OCI-LY1 (cell line): ENCODE data around the gene PPIF.

ENCODE experiments used
- EZH2 ChIP-seq: fragments of 200-600 bp; sonication (generic), shearing (Covaris generic); IDR thresholded peaks from 2 replicates; pipeline ENCODE4 v1.8.0; 2017; ENCODE audit warnings: borderline replicate concordance, mixed run types, mild to moderate bottlenecking, antibody characterized with exemption, low read length, moderate library complexity, mixed read lengths
- TF ChIP-seq, protein P1 (sequence below): fragments of 200-600 bp; sonication (generic), shearing (Covaris generic); IDR thresholded peaks from 2 replicates; pipeline ENCODE4 v1.5.1; 2017; ENCODE audit warnings: mild to moderate bottlenecking, antibody characterized with exemption, low read length, moderate library complexity, mixed read lengths

DNA sequence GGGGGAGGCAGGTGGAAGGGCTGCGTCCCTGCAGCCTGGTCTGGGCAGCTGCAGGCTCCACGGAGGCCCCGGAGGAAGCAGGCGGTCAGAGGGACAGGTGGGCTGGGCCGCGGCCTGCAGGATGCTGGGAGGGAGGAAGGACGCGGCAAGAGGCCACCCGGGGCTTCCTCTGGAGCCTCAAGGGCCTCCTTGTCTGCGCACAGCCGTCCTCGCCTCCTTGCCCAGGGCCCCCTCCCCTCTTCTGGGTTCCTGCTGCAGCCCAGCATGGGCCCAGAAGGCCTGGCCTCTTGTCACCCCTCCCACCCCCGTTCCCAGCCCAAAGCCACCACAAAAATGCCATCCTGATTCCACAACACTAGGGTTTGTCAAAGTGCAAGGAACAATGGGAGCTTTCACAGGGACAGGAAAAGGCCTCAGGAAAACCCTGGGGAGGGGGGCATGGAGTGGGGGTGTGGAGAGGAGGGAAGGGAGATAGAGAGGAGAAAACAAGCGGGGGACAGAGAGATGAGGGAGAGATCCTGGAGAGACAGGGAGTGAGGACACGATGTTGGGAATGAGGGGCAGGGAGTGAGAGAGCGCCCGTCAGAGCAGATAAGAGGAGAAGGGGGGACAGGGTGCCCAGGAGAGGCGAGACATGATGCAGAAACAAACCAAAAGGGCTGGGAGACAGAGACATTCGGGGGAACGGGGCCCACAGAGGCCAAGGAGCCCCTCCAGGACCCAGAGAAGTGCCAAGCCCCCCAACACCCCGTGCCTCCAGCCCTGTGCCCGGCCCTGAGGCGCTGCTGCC, 56.4 kb downstream of the PPIF start:
- TF ChIP-seq, protein P1, sequence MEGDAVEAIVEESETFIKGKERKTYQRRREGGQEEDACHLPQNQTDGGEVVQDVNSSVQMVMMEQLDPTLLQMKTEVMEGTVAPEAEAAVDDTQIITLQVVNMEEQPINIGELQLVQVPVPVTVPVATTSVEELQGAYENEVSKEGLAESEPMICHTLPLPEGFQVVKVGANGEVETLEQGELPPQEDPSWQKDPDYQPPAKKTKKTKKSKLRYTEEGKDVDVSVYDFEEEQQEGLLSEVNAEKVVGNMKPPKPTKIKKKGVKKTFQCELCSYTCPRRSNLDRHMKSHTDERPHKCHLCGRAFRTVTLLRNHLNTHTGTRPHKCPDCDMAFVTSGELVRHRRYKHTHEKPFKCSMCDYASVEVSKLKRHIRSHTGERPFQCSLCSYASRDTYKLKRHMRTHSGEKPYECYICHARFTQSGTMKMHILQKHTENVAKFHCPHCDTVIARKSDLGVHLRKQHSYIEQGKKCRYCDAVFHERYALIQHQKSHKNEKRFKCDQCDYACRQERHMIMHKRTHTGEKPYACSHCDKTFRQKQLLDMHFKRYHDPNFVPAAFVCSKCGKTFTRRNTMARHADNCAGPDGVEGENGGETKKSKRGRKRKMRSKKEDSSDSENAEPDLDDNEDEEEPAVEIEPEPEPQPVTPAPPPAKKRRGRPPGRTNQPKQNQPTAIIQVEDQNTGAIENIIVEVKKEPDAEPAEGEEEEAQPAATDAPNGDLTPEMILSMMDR, result no peak
- TF ChIP-seq EZH2, result no peak
